ENCODE data around the gene DNAJC5. TPM values are rescaled to one million over a fixed set of nuclear protein-coding genes. Genes with fewer than 3 reads are reported as not detected.

The DNAJC5 gene
- total RNA-seq, 2 experiments from 2014 or later = 54.0 to 58.7 TPM

- H3K27ac Mint-ChIP-seq = no peak overlapping the region
- no peak for DNase-seq
- peaks cover 7% of the 10 kb centered on the region for H3K36me3 Mint-ChIP-seq (ENCODE audit: low read depth)
- ChIA-PET POLR2A (no interaction called here), CTCF (interaction anchor here (1.1 to 1.3 kb wide), 3 partner anchors 9 to 19 kb away, joined by 4 to 5 read pairs (median 4); partner anchors contain the start of gene TPD52L2)
- H3K27me3 Mint-ChIP-seq = no peaks in the 10 kb centered on the region
- H3K9me3 Mint-ChIP-seq = no peaks in the 10 kb centered on the region
- no peak overlapping the region for H3K4me3 Mint-ChIP-seq
- H3K4me1 Mint-ChIP-seq = peaks cover 9% of the 10 kb centered on the region
Measured at GRCh38 chr20:63882257-63883200, 12.4 kb upstream of the DNAJC5 start.

GRCh38 chr20:63883201-63883593 is 11.7 kb upstream of the DNAJC5 start:
- H3K4me3 Mint-ChIP-seq = no peak overlapping the region
- ChIA-PET POLR2A (no interaction called here), CTCF (interaction anchor here (1.1 kb wide), 1 partner anchor 9 kb away, joined by 4 read pairs; no protein-coding TSS in a partner anchor)
- DNase-seq = no peak
- H3K27me3 Mint-ChIP-seq = no peaks in the 10 kb centered on the region
- no peak overlapping the region for H3K27ac Mint-ChIP-seq
- H3K36me3 Mint-ChIP-seq (ENCODE audit: low read depth) = peaks cover 7% of the 10 kb centered on the region
- no peaks in the 10 kb centered on the region for H3K9me3 Mint-ChIP-seq
- H3K4me1 Mint-ChIP-seq = peaks cover 9% of the 10 kb centered on the region

- CTCF ChIA-PET = interaction anchor here (0.7 kb wide), 1 partner anchor 9 kb away, joined by 4 read pairs; no protein-coding TSS in a partner anchor
- Mint-ChIP-seq H3K4me1 (peaks cover 9% of the 10 kb centered on the region), H3K27me3 (no peaks in the 10 kb centered on the region), H3K9me3 (no peaks in the 10 kb centered on the region), H3K36me3 (ENCODE audit: low read depth) (peaks cover 7% of the 10 kb centered on the region), H3K27ac (no peak overlapping the region), H3K4me3 (no peak overlapping the region)
- no peak for DNase-seq
- POLR2A ChIA-PET = no interaction called here
Measured at GRCh38 chr20:63884506-63885263, 10.2 kb upstream of the DNAJC5 start.

GRCh38 chr20:63885264-63886053 is 9.5 kb upstream of the DNAJC5 start:
- ChIA-PET POLR2A (no interaction called here), CTCF (interaction anchor here (0.7 kb wide), 1 partner anchor 10 kb away, joined by 4 read pairs; no protein-coding TSS in a partner anchor)
- Mint-ChIP-seq H3K9me3 (no peaks in the 10 kb centered on the region), H3K4me1 (peaks cover 9% of the 10 kb centered on the region), H3K27me3 (no peaks in the 10 kb centered on the region), H3K36me3 (ENCODE audit: low read depth) (peaks cover 7% of the 10 kb centered on the region), H3K4me3 (no peak overlapping the region), H3K27ac (no peak overlapping the region)
- DNase-seq = no peak

- POLR2A ChIA-PET = no interaction called here
- H3K36me3 Mint-ChIP-seq (ENCODE audit: low read depth) = peaks cover 7% of the 10 kb centered on the region
Measured at GRCh38 chr20:63886054-63886419, 8.9 kb upstream of the DNAJC5 start.

GRCh38 chr20:63886921-63887320 is 8.0 kb upstream of the DNAJC5 start:
- DNase-seq = no peak
- ChIA-PET POLR2A (no interaction called here), CTCF (interaction anchor here (0.7 kb wide), 1 partner anchor 22 kb away, joined by 3 read pairs; the partner anchor contains the start of gene TPD52L2)
- Mint-ChIP-seq H3K27me3 (no peaks in the 10 kb centered on the region), H3K9me3 (no peaks in the 10 kb centered on the region), H3K4me3 (no peak overlapping the region), H3K36me3 (ENCODE audit: low read depth) (peaks cover 7% of the 10 kb centered on the region), H3K27ac (no peak overlapping the region), H3K4me1 (peaks cover 9% of the 10 kb centered on the region)

More at GRCh38 chr20:63886054-63886419, 8.9 kb upstream of the DNAJC5 start:
- no peak for DNase-seq
- H3K9me3 Mint-ChIP-seq = no peaks in the 10 kb centered on the region
- H3K27me3 Mint-ChIP-seq = no peaks in the 10 kb centered on the region
- peaks cover 9% of the 10 kb centered on the region for H3K4me1 Mint-ChIP-seq
- H3K4me3 Mint-ChIP-seq = no peak overlapping the region
- CTCF ChIA-PET = no interaction called here
- H3K27ac Mint-ChIP-seq = no peak overlapping the region

- CTCF ChIA-PET = no interaction called here
- Mint-ChIP-seq H3K27ac (no peak overlapping the region), H3K4me1 (peaks cover 13% of the 10 kb centered on the region), H3K4me3 (no peak overlapping the region), H3K27me3 (no peaks in the 10 kb centered on the region), H3K36me3 (ENCODE audit: low read depth) (peaks cover 4% of the 10 kb centered on the region), H3K9me3 (no peaks in the 10 kb centered on the region)
- POLR2A ChIA-PET = no interaction called here
- DNase-seq = no peak
Measured at GRCh38 chr20:63889241-63890200, 5.4 kb upstream of the DNAJC5 start.

- POLR2A ChIA-PET = no interaction called here
- no peak for DNase-seq
- Mint-ChIP-seq H3K36me3 (ENCODE audit: low read depth) (no peaks in the 10 kb centered on the region), H3K4me1 (peaks cover 9% of the 10 kb centered on the region), H3K9me3 (no peaks in the 10 kb centered on the region), H3K27ac (no peak overlapping the region), H3K4me3 (no peak overlapping the region), H3K27me3 (no peaks in the 10 kb centered on the region)
- CTCF ChIA-PET = interaction anchor here (2.4 kb wide), 1 partner anchor 90 kb away, joined by 6 read pairs; the partner anchor contains the start of gene PRPF6
Measured at GRCh38 chr20:63890201-63890576, 4.7 kb upstream of the DNAJC5 start.

GRCh38 chr20:63890616-63891015 is 4.3 kb upstream of the DNAJC5 start:
- Mint-ChIP-seq H3K9me3 (no peaks in the 10 kb centered on the region), H3K27me3 (no peaks in the 10 kb centered on the region), H3K36me3 (ENCODE audit: low read depth) (peaks cover under 1% of the 10 kb centered on the region), H3K4me1 (peaks cover 9% of the 10 kb centered on the region), H3K4me3 (no peak overlapping the region), H3K27ac (no peak overlapping the region)
- CTCF ChIA-PET = interaction anchor here (2.4 kb wide), 1 partner anchor 90 kb away, joined by 6 read pairs; the partner anchor contains the start of gene PRPF6
- DNase-seq = no peak
- POLR2A ChIA-PET = no interaction called here

- H3K27me3 Mint-ChIP-seq = no peaks in the 10 kb centered on the region
- ChIA-PET CTCF (interaction anchor here (0.7 to 2.4 kb wide), 2 partner anchors 89 to 183 kb away, joined by 4 to 6 read pairs; partner anchors contain the start of gene PRPF6), POLR2A (interaction anchor here (0.6 kb wide), 1 partner anchor 27 kb away, joined by 3 read pairs; the partner anchor contains the start of gene TPD52L2)
- H3K27ac Mint-ChIP-seq = no peak overlapping the region
- H3K9me3 Mint-ChIP-seq = no peaks in the 10 kb centered on the region
- peaks cover 13% of the 10 kb centered on the region for H3K4me1 Mint-ChIP-seq
- H3K36me3 Mint-ChIP-seq (ENCODE audit: low read depth) = peaks cover 6% of the 10 kb centered on the region
- H3K4me3 Mint-ChIP-seq = no peak overlapping the region
- no peak for DNase-seq
Measured at GRCh38 chr20:63891061-63892002, 3.6 kb upstream of the DNAJC5 start.

- no peak for DNase-seq
- Mint-ChIP-seq H3K9me3 (no peaks in the 10 kb centered on the region), H3K27ac (no peak overlapping the region), H3K27me3 (no peaks in the 10 kb centered on the region), H3K4me3 (no peak overlapping the region), H3K36me3 (ENCODE audit: low read depth) (peaks cover 13% of the 10 kb centered on the region), H3K4me1 (peaks cover 21% of the 10 kb centered on the region)
- POLR2A ChIA-PET = no interaction called here
- CTCF ChIA-PET = interaction anchor here (0.6 to 2.4 kb wide), 3 partner anchors 14 to 88 kb away, joined by 3 to 6 read pairs (median 5); partner anchors contain the start of gene PRPF6
Measured at GRCh38 chr20:63892402-63892801, 2.5 kb upstream of the DNAJC5 start.

All from activated CD4-positive, alpha-beta T cell treated with anti-CD3 and anti-CD28 coated beads, Interleukin-2, amount 10 ng/mL, durations not matched to agents 7 days and 5 days (primary cell).